Activated CD8-positive, alpha-beta memory T cell treated with anti-CD3 and anti-CD28 coated beads, Interleukin-2, amount 50 U/mL, for 48 hours (primary cell): Measurements from ENCODE around the gene SRL.
A peak's percentile ranks its signal among the peaks of the same experiment; 100 is the strongest.
"Not testable (repeated sequence)": the region's sequence is repeated elsewhere in the genome, so short reads cannot be mapped to it uniquely, and the experiment has no call there.

Experiments
- DNase-seq: peaks from one replicate; pipeline ENCODE4 v3.0.0-alpha.2; 2020

The SRL gene

DNA sequence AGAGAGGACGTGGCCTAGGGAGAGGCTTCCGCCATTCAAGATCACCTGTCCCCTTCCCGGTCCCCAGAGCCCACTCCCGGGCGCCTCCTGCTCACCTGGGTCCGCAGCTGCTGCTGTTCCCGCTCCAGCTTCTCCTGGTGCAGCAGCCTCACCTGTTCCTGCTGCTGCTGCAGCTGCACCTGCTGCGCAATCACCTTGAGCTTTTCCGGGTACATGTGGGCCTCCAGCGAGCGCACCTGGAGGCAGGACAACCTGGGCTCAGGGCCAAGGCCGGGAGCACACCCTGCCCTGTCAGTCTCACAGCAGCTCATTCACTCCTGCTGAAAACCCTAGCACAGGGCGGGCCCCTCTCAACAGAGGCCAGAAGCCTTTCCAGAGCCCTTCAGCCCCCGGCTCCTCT, 18.5 kb upstream of the SRL start:
- no peak for DNase-seq

DNA sequence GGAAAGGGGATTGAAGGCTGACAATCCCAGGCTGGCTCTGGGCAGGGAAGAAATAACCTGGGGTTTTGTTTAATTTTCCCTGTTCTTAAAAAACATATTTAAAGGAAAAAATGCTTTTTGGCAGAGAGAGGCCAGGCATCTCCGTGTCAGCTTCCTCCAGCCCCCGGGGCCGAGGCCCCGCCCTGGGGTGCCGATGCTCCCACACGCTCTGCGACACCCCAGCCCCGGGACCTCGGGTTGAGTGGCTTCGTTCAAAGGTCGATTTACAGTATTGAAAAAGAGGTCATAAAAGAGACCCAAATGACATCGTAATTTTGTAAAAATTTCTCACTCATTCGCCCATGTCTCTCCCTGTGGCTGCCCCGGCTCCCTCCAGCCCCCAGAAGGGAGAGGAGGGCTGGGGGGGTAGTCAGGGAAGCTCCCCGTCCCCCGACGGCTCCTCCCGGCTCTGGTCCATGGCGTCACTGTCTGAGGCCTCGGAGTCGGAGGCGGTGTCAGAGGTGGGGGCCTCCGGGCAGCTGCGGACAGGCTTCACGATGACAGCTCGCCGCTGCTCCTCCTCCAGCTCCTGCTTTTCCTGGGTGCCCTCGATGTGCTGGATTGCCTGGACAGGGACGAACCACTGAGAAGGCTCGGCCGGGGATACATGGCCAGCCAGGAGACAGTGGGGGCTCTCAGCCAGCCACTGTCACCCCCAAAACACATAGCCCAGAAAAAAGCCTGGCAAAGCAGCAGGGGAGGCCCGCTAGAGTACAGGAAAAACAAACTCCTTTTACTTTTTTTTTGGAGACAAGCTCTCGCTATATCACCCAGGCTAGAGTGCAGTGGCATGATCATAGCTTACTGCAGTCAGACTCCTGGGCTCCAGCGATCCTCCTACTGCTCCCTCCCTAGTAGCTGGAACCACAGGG, 16.0 kb upstream of the SRL start:
- DNase-seq = no peak

GRCh38 chr16:4253394-4254150, 11.7 kb upstream of the SRL start:
- DNase-seq = peak; percentile 99

- DNase-seq = not testable (repeated sequence)
Observed at GRCh38 chr16:4253012-4253393, 11.1 kb upstream of the SRL start.

GRCh38 chr16:4249530-4250308, 7.8 kb upstream of the SRL start:
- DNase-seq = no peak

DNA sequence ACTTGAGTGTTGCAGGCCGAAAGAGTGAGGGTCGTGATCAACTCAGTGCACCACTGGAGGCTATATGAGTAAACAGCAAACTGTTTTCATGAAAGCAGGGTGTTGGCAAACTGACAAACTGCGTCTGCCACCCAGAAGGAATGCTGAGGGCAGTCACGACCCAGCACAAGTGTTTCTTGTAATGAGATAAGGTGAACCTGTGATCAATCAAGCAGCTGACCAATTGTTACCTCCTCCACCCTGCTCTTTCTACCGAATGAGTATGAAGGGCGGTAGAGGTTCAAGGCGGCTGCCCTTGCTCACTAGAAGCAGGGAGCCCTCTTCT, 5.5 kb upstream of the SRL start:
- no peak for DNase-seq

DNA sequence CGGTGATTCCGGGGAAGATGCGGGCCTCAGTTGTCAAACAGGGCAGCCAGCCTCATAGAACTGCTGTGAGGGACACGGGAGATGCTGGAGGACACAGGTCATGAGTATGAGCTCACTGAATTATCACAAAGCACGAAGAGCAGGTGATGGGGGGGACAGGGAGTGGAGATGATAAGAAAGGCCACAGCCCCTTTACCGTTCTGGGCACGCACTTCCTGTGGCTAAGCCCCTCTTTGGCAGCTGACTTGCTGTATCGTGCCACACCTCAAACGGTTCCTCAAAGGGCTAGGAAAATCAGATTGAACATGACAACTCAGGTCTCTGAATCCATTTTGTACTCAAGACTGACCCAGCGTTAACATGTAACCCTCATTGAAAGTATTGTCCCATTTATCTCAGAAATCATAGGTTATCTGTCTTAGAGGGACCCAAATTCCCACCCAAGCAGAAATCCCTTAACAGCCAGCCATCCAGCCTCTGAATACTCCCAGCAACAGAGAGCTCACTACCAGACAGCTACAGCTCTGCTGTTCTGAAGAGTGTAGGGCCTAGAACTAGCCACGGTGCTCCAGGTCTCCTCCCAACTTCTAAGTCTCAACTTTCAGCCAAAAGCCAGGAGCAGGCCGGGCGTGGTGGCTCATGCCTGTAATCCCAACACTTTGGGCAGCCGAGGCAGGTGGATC, 5.0 kb upstream of the SRL start:
- no peak for DNase-seq

GRCh38 chr16:4245077-4245791, 3.4 kb upstream of the SRL start:
- no peak for DNase-seq

GRCh38 chr16:4244254-4245076, 2.6 kb upstream of the SRL start:
- DNase-seq = no peak

GRCh38 chr16:4241258-4241927, 487 bp downstream of the SRL start:
- DNase-seq = no peak

DNA sequence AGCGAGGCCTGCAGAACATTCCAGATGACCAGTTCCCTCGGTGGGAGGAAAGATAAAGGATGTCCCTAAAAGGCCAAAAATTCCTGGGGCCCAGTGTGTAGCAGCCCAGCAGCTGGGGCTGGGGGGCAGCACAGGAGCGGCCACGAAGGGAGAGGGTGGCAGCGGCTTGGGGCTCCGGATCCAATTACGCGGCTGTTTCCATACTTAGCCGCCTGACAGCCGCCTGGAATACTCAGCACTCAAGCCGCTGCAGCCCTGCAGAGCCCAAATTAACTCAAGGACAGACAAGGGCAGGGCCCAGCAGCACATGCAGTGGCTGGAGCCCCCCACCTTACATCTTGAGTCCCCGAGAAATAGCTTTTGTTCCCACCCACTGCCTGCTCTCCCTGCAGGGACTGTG, 1.3 kb downstream of the SRL start:
- DNase-seq = no peak

DNA sequence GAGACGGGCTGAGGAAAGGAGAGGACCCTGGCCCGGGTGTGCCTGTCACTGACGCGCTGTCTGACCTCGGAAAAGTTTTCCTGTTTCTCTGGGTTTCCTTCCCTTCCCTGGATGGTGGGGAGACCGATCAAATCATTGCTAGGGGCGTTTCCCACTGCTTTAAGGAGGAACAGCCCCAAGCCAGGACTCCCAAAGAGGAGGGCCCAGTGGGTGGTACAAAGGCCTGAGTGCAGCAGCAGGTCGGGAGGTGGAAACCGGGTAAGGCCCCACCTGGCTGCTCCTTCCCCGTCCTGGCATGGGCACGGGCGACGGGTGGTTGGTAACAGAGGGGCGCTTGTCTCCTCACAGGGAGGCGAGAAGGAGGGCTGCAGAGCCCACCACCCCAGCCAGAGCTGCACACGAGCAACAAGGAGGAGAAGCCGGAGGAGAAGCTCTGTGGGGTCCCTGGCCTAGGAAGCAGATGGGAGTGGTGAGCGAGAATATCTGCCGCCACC, 2.2 kb downstream of the SRL start:
- no peak for DNase-seq

DNA sequence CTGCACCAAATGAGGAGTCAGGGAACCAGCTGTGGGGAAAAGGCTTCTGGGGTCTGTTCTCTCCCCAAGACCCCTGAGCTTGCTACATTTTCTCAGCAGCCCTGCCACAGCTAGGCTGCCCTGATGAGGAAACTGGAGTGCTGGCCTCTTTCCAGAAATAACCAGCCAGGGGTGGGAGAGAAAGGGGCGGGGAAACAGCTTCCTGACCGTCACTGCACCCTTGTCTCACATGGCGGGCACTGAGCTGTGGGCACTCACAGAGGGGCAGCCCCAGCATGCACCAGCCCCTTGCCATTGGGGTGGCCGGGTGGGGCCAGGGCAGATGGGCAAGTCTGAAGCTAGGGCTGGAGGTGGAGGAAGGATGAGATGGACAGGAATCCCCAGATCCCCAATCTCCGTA, 2.9 kb downstream of the SRL start:
- DNase-seq = no peak

- no peak for DNase-seq
Observed at GRCh38 chr16:4233431-4233830, 8.4 kb downstream of the SRL start.

DNA sequence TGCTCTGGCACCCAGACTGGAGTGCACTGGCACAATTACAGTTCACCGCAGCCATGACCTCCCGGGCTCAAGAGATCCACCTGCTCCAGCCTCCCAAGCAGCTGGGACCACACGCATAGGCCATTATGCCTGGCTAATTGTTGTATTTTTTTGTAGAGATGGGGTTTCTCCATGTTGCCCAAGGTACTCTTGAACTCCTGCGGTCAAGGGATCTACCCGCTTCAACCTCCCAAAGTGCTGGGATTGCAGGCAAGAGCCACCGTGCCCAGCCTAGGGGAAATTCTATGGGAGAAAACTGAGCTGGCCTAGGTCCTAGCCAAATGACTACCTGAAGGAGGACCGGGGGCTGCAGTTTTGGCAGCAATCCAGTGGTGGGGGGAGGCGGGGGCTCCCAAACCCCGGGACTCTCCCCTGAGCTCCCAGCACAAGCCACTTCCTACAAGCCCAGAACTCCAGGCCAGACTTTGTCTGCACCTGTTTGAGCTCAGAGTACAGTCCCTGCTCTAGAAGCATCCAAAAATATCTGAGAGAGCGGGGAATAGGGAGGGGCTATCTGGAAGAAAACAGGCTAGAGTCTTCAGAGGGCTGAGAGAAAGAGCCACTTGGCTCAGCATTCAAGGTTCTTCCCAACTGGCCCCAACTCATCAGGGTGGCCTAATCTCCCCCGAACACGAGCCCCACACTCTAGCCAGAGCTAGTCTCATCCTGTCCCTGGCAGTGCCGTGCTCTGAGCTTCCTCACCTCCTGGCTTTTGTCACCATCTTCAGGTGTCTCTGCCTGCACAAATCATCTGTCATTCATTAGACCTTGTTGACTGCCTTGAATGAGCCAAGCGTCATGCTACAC, 9.1 kb downstream of the SRL start:
- no peak for DNase-seq

GRCh38 chr16:4231886-4232285, 10.0 kb downstream of the SRL start:
- DNase-seq = no peak

DNA sequence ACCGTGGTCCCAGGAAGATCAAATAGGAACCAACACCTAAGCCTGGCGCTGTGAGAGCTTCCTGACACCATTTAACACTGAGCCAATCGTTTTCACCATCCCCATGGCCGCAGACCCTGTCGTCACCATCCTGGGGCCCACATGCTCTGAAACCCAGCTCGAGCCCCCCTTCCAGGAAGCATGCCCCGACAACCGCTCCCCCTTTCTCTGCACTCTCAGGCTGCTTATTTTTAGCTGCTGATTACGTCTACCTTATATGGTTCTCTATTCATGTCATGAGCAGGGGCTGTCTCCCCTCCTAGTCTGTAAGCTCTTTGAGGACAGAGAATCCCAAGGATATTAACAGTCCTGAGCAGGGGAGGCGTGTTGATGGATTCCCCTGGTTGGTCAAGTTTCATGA, 10.5 kb downstream of the SRL start:
- no peak for DNase-seq

DNA sequence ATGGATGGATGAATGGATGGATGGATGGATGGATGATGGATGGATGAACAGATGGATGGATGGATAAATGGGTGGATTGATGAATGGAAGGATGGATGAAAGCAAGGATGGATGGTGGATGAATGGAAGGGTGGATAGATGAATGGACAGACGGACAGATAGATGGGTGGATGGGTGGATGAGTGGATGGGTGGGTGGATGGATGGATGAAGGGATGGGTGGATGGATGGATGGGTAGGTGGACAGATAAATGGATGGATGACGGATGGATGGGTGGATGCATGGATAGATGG, 14.9 kb downstream of the SRL start:
- DNase-seq = no peak

DNA sequence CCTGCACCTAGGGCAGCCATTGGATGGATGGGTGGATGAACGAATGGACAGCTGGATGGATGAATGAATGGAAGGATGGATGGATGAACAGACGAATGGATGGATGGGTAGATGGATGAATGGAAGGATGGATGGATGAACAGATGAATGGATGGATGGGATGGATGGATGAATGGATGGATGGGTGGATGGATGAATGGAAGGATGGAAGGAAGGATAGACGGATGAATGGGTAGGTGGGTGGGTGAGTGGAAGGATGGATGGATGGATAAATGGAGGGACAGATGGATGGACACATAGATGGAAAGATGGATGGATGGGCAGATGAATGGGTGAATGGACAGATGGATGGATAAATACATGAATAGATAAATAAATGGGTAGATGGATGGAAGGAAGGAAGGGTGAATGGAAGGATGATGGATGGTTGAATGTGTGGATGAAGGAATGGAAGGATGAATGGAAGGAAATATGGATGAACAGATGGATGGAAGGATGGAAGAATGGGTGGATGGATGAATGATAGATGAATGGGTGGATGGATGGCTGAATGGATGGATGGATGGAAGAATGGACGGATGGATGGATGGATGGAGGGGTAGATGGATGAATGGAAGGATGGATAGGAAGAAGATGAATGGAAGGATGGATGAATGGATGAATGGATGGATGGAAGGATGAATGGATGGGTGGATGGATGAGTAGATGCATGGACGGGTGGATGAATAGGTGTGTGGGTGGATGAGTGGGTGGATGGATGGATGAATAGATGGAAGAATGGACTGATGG, 15.4 kb downstream of the SRL start:
- DNase-seq = no peak
